ENCODE results near the gene RAB3C.
"Not testable (repeated sequence)": the region's sequence is repeated elsewhere in the genome, so short reads cannot be mapped to it uniquely, and the experiment has no call there.

RAB3C gene

DNA sequence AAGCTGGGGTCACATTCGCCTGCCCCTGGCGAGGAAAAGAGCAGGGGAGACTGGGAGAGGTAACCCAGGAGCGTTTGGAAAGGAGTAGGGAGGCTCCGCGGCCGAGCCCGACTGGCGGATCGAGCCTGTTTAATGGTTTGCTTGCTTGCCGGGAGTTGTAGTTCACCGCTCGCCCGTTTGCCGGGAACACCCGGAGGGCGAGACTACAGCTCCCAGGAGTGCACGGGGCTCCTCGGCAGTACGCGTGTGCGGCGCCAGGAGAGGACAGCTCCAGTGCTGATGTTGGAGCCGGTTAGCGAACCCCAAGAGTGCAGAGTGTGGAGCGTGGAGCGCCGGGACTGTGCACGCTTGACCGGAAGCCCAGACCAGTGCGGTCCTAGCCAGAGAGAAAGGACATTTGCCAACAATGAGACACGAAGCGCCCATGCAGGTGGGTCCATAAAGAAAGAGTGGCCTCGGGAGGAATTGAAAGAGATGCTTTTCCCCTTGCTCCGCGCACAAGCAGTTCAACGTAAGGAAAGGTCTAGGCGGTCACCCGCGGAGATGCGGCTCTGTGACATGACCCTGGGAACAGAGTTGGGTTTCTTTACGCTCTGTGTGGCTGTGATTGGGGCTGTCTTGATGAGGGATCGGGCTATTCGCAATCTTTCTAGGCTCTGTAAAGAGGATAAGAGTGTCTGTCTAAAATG is at the start of gene RAB3C:
Gene RAB3C (plus strand): TSS at position 273 of the 689 bp plus-strand sequence. CDS start 134 bp downstream, at position 407.
- DNase-seq: no peak

DNA sequence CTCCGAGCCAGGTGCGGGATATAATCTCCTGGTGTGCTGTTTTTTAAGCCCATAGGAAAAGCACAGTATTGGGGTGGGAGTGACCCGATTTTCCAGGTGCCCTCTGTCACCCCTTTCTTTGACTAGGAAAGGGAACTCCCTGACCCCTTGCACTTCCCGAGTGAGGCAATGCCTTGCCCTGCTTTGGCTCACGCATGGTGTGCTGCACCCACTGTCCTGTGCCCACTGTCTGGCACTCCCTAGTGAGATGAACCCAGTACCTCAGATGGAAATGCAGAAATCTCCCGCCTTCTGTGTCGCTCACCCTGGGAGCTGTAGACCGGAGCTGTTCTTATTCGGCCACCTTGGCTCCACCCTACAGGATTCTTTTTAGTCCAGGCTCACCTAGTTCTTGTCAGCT is 40.9 kb upstream of the RAB3C start:
- not testable (repeated sequence) for DNase-seq

- no peak for DNase-seq
These were observed 40.2 kb upstream of the RAB3C start for GRCh38 chr5:58542709-58543108.

DNA sequence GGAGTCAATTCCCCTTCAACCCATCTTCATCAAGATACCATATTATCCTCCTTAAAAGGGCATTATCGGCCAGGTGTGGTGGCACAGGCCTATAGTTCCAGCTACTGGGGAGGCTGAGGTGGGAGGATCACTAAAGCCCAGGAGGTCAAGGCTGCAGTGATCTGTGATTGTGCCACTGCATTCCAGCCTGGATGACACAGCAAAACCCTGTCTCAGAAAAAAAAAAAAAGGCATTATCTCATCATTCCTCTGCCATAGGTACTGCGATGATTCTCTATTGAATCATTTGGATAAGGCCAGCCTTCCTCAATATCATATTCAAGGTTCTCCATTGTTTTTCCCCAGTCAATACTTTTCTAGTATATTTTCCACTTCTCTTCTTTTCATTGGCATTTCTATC is 39.2 kb upstream of the RAB3C start:
- DNase-seq: no peak

- DNase-seq: no peak
These were observed 38.7 kb upstream of the RAB3C start for GRCh38 chr5:58544195-58544594.

- DNase-seq: no peak
These were observed 37.9 kb upstream of the RAB3C start for GRCh38 chr5:58544926-58545325.

DNA sequence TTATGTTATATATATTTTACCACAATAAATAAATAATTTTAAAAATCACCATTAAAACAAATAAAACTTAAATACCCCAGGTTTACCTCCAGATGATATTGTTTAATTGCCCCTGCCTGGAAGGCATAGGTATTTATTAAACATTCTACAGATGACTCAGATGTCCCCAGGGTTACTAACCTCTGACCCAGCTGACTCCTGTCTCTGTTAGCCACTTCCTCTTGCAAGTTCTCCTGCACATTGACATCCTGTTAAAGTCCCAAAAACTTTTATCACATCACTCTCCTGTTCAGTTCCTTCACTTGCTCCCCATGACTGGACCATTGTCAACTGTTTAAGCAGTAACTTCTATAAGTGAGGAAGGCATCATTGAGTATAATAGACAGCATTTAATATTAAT is 37.0 kb upstream of the RAB3C start:
- no peak for DNase-seq

DNA sequence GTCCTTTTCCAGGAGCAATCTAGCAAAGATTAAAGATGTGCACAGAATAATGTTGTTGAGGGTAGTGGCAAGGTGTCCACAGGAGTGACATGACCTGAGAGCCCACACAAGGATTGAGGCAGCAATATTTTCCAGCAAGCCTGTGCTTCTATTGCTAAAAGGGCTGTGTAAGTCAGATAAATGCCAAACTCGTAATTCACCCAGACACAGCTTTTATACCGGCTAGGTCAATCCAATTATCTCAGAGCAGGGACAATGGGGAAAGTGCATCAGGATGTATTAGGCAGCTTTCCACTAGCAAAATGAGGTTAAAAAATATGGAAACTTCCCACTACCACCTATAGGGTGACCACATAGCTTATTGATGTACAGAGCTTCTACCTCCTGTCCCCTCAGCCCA is 34.8 kb upstream of the RAB3C start:
- no peak for DNase-seq

- DNase-seq: no peak
These were observed 31.4 kb upstream of the RAB3C start for GRCh38 chr5:58551492-58551891.

GRCh38 chr5:58557665-58558338 is 25.1 kb upstream of the RAB3C start:
- not testable (repeated sequence) for DNase-seq

DNA sequence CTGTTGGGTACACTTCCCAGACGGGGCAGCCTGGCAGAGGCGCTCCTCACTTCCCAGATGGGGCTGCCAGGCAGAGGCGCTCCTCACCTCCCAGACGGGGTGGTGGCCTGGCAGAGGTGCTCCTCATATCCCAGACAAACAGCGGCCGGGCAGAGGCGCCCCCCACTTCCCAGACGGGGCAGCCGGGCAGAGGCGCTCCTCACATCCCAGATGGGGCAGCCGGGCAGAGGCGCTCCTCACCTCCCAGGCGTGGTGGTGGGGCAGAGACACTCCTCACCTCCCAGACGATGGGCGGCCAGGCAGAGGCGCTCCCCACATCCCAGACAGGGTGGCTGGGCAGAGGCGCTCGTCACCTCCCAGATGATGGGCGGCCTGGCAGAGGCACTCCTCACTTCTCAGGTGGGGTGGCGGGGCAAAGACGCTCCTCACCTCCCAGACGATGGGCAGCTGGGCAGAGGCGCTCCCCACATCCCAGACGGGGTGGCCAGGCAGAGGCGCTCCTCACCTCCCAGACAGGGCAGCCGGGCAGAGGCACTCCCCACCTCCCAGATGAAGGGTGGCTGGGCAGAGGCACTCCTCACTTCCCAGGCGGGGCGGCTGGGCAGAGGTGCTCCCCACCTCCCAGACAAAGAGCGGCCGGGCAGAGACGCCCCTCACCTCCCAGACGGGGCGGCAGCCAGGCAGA is 19.7 kb upstream of the RAB3C start:
- not testable (repeated sequence) for DNase-seq

DNA sequence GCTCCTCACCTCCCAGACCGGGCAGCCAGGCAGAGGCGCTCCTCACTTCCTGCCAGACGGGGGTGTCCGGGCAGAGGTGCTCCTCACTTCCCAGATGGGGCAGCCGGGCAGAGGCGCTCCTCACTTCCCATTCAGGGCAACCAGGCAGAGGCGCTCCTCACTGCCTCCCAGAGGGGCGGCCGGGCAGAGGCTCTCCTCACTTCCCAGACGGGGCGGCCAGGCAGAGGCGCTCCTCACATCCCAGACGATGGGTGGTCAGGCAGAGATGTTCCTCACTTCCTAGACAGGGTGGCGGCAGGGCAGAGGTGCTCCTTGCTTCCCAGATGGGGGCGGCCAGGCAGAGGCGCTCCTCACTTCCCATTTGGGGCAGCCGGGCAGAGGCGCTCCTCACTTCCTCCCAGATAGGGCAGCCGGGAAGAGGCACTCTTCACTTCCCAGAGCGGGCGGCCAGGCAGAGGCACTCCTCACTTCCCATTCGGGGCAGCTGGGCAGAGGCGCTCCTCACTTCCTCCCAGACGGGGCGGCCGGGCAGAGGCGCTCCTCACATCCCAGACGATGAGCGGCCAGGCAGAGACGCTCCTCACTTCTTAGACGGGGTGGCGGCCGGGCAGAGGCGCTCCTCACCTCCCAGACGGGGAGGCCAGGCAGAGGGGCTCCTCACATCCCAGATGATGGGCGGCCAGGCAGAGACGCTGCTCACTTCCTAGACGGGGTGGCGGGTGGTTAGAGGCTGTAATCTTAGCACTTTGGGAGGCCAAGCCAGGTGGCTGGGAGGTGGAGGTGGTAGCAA is 18.6 kb upstream of the RAB3C start:
- DNase-seq: not testable (repeated sequence)

GRCh38 chr5:58565033-58565432 is 17.8 kb upstream of the RAB3C start:
- DNase-seq: no peak

- no peak for DNase-seq
These were observed 11.4 kb upstream of the RAB3C start for GRCh38 chr5:58571501-58571900.

- DNase-seq: not testable (repeated sequence)
These were observed 9.9 kb upstream of the RAB3C start for GRCh38 chr5:58572973-58573372.

GRCh38 chr5:58579781-58580180 is 3.1 kb upstream of the RAB3C start:
- DNase-seq: no peak

DNA sequence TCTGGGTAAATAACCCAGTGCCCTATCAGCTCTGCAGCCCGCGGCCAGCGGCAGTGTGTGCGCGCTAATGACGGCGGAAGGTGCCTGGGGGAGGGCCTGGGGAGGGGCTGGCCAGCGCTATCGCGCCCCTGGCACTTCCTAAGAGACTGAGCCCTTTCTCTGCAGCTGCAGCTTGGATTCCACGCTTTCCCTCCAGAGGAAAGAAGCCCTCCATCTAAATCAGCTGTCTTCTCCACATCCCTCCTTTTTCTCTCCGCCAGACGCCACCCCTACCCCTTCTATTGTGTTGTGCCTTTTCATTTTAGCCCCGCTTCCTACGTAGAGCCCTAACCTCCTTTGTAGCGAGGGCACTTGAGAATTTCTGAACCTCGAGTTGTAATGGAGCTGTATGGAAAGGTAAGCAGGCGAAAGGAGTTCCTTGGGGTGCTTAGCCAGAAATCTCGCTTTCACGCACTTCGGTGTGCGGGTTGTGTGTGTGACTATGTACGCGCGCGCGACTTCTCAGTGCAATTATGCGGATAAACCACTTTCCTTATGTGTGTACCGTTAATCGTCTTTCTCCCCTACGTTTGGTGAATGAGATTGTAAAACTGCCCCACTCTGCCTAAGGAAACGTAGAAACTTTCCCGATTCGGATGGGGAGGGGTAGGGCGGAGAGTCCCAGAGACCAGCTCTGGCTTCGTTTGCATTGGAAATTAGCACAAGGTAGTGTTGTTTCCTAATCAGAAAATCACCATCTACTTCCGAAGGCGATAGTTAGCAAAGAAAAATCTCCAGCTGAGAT is 664 bp upstream of the RAB3C start:
- DNase-seq: no peak

DNA sequence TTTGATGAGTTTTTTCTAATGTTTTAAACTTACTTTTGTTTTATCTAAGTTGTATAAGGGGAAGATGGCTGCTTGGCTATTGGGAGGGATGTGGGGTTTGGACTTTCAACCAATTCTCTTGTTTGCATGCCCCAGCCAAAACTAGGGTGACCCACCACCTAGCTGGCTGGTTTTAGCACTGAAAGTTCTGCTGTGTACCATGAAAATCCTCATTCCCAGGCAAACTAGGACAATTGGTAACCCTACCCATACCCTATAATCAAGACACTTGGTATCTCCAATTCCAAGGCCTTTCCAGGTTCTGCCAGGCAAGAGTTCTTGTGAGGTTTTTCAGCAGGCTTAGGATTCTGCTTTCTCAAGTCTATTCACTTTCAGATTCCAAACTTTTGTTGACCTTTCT is 13.1 kb downstream of the RAB3C start:
- DNase-seq: no peak

GRCh38 chr5:58598440-58598839 is 15.6 kb downstream of the RAB3C start:
- no peak for DNase-seq

GRCh38 chr5:58599217-58599616 is 16.3 kb downstream of the RAB3C start:
- DNase-seq: no peak

DNA sequence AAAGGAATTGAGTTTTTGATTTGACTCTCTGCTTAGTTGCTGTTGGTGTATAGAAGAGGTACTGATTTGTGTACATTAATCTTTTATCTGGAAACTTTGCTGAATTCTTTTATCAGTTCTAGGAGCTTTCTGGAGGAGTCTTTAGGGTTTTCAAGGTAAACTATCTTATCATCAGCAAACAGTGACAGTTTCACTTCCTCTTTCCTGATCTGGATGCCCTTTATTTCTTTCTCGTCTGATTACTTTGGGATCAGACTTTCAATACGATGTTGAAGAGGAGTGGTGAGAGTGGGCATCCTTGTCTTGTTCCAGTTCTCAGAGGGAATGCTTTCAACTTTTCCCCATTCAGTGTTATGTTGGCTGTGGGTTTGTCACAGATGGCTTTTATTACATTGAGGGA is 17.7 kb downstream of the RAB3C start:
- DNase-seq: not testable (repeated sequence)

- not testable (repeated sequence) for DNase-seq
These were observed 20.0 kb downstream of the RAB3C start for GRCh38 chr5:58602889-58603288.

Data from activated T-cell treated with anti-CD3 and anti-CD28 coated beads, Interleukin-2, amount 50 U/mL, for 1 hour (primary cell).